Activated CD4-positive, alpha-beta memory T cell treated with anti-CD3 and anti-CD28 coated beads, Interleukin-2, amount 10 ng/mL, durations not matched to agents 7 days and 5 days (primary cell): ENCODE measurements around the gene SMIM5. TPM values are rescaled to one million over a fixed set of nuclear protein-coding genes. Genes with fewer than 3 reads are reported as not detected.

Experiments used
- CTCF ChIA-PET: fragments of 350-600 bp; sonication (Branson Sonifier 250); formaldehyde crosslinking; loops from one replicate; lab custom pipeline; 2021; ENCODE audit warnings: antibody characterized with exemption, inconsistent platforms; lab: Charles Lee
- POLR2A ChIA-PET: fragments of 350-600 bp; sonication (Branson Sonifier 250); formaldehyde crosslinking; loops from one replicate; lab custom pipeline; 2021; ENCODE audit warnings: antibody characterized with exemption; lab: Charles Lee
- DNase-seq: peaks from one replicate; pipeline ENCODE4 v3.0.0-alpha.2; 2020
- H3K27ac Mint-ChIP-seq: one replicate; pipeline ENCODE4 v1.8.0; 2021; ENCODE audit warnings: mild to moderate bottlenecking, mixed read lengths
- H3K27me3 Mint-ChIP-seq: one replicate; pipeline ENCODE4 v1.8.0; 2021; ENCODE audit warnings: mixed read lengths
- H3K36me3 Mint-ChIP-seq: one replicate; pipeline ENCODE4 v1.8.0; 2021; ENCODE audit warnings: low read depth, mixed read lengths
- H3K4me1 Mint-ChIP-seq: one replicate; pipeline ENCODE4 v1.8.0; 2021; ENCODE audit warnings: mixed read lengths
- H3K4me3 Mint-ChIP-seq: one replicate; pipeline ENCODE4 v1.8.0; 2021; ENCODE audit warnings: mild to moderate bottlenecking, mixed read lengths
- H3K9me3 Mint-ChIP-seq: one replicate; pipeline ENCODE4 v1.8.0; 2021; ENCODE audit warnings: mixed read lengths
- total RNA-seq, 2 experiments: library from RNA; stranded (reverse); gene quantifications; one replicate each; pipeline ENCODE4 v1.2.3, GENCODE V29; 2021

The SMIM5 gene
- total RNA-seq, 2 experiments from 2014 or later: not detected

DNA sequence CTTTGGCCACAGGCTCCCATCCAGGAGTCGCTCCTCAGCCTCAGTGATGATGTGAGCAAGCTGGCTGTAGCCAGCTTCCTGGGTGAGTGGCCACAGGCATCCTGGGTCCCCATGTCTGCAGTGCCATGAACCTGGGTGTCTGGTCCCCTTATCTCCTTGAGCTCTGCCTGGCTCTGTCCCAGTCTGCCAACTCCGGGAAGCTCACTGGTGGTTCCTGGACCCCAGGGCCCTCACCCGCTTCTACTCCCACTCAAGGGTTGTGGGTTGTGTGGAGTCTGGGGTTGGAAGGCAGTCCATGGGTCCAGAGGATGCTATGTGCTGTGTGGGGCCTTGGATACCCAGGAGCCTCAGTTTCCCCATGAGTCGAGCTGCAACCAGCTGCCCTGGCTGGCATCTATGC, 11.7 kb upstream of the SMIM5 start:
- no peak overlapping the region for H3K27ac Mint-ChIP-seq
- POLR2A ChIA-PET: interaction anchor here (1.6 kb wide), 1 partner anchor 134 kb away, joined by 4 read pairs; no protein-coding TSS in a partner anchor
- no peaks in the 10 kb centered on the region for H3K36me3 Mint-ChIP-seq
- no peaks in the 10 kb centered on the region for H3K4me1 Mint-ChIP-seq
- no peak for DNase-seq
- H3K9me3 Mint-ChIP-seq: no peaks in the 10 kb centered on the region
- CTCF ChIA-PET: interaction anchor here (1.0 to 3.6 kb wide), 5 partner anchors 12 to 132 kb away, joined by 3 to 21 read pairs (median 3); partner anchors contain the start of gene SMIM5
- no peak overlapping the region for H3K4me3 Mint-ChIP-seq
- H3K27me3 Mint-ChIP-seq: no peaks in the 10 kb centered on the region

GRCh38 chr17:75622076-75622475, 11.2 kb upstream of the SMIM5 start:
- ChIA-PET CTCF (interaction anchor here (1.0 to 3.6 kb wide), 4 partner anchors 11 to 131 kb away, joined by 3 to 21 read pairs (median 8); partner anchors contain the start of gene SMIM5), POLR2A (no interaction called here)
- Mint-ChIP-seq H3K27ac (no peak overlapping the region), H3K27me3 (no peaks in the 10 kb centered on the region), H3K4me1 (no peaks in the 10 kb centered on the region), H3K36me3 (no peaks in the 10 kb centered on the region), H3K4me3 (no peak overlapping the region), H3K9me3 (no peaks in the 10 kb centered on the region)
- DNase-seq: no peak

- no peaks in the 10 kb centered on the region for H3K4me1 Mint-ChIP-seq
- no peaks in the 10 kb centered on the region for H3K27me3 Mint-ChIP-seq
- H3K27ac Mint-ChIP-seq: no peak overlapping the region
- H3K4me3 Mint-ChIP-seq: no peak overlapping the region
- ChIA-PET POLR2A (interaction anchor here (1.3 kb wide), 1 partner anchor 32 kb away, joined by 4 read pairs; no protein-coding TSS in a partner anchor), CTCF (interaction anchor here (1.0 to 3.6 kb wide), 2 partner anchors 11 to 131 kb away, joined by 3 to 23 read pairs; partner anchors contain the start of gene SMIM5)
- no peaks in the 10 kb centered on the region for H3K36me3 Mint-ChIP-seq
- no peak for DNase-seq
- H3K9me3 Mint-ChIP-seq: no peaks in the 10 kb centered on the region
These were observed 10.4 kb upstream of the SMIM5 start for GRCh38 chr17:75622771-75623273.

GRCh38 chr17:75623386-75623785, 9.8 kb upstream of the SMIM5 start:
- ChIA-PET CTCF (interaction anchor here (0.7 to 3.6 kb wide), 3 partner anchors 10 to 130 kb away, joined by 3 to 23 read pairs (median 3); partner anchors contain the start of gene SMIM5), POLR2A (interaction anchor here (1.3 kb wide), 1 partner anchor 33 kb away, joined by 4 read pairs; no protein-coding TSS in a partner anchor)
- no peak for DNase-seq
- Mint-ChIP-seq H3K27ac (no peak overlapping the region), H3K9me3 (no peaks in the 10 kb centered on the region), H3K4me1 (no peaks in the 10 kb centered on the region), H3K27me3 (no peaks in the 10 kb centered on the region), H3K36me3 (no peaks in the 10 kb centered on the region), H3K4me3 (no peak overlapping the region)

- ChIA-PET POLR2A (interaction anchor here (1.3 kb wide), 1 partner anchor 33 kb away, joined by 4 read pairs; no protein-coding TSS in a partner anchor), CTCF (interaction anchor here (0.7 to 3.6 kb wide), 4 partner anchors 10 to 129 kb away, joined by 3 to 23 read pairs (median 3); partner anchors contain the start of gene SMIM5)
- H3K4me3 Mint-ChIP-seq: no peak overlapping the region
- no peaks in the 10 kb centered on the region for H3K4me1 Mint-ChIP-seq
- no peak for DNase-seq
- H3K36me3 Mint-ChIP-seq: no peaks in the 10 kb centered on the region
- H3K9me3 Mint-ChIP-seq: no peaks in the 10 kb centered on the region
- H3K27ac Mint-ChIP-seq: no peak overlapping the region
- H3K27me3 Mint-ChIP-seq: no peaks in the 10 kb centered on the region
These were observed 9.2 kb upstream of the SMIM5 start for GRCh38 chr17:75624021-75624420.

DNA sequence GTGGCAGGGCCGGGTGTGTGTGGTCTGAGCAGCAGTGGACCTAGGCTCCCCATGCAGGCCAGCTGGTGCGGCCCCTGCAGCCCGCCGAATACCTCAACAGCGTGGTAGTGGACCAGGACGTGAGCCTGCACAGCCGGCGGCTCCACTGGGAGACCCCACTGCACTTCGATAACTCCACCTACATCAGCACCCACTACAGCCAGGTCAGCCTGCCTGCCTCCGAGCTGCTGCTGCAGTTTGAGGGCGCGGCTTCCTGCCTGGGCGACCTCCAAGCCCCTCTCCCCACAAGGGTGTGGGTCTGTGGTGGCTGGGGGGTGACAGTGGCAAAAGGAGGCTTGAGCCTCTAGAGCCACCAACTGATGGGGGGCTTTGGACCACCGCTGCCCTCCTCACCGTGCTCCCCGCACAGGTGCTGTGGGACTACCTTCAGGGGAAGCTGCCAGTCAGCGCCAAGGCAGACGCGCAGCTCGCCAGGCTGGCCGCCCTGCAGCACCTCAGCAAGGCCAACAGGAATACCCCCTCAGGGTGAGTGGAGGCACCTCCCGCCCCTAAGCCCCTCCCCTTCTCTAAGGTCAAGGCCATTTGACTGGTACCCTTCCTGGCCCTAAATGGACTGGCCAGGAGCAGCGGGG, 8.4 kb upstream of the SMIM5 start:
- POLR2A ChIA-PET: no interaction called here
- no peaks in the 10 kb centered on the region for H3K9me3 Mint-ChIP-seq
- no peaks in the 10 kb centered on the region for H3K36me3 Mint-ChIP-seq
- H3K4me1 Mint-ChIP-seq: no peaks in the 10 kb centered on the region
- H3K27me3 Mint-ChIP-seq: no peaks in the 10 kb centered on the region
- no peak overlapping the region for H3K27ac Mint-ChIP-seq
- no peak overlapping the region for H3K4me3 Mint-ChIP-seq
- CTCF ChIA-PET: interaction anchor here (0.7 to 3.6 kb wide), 5 partner anchors 9 to 127 kb away, joined by 3 to 23 read pairs (median 3); partner anchors contain the start of gene SMIM5
- no peak for DNase-seq

DNA sequence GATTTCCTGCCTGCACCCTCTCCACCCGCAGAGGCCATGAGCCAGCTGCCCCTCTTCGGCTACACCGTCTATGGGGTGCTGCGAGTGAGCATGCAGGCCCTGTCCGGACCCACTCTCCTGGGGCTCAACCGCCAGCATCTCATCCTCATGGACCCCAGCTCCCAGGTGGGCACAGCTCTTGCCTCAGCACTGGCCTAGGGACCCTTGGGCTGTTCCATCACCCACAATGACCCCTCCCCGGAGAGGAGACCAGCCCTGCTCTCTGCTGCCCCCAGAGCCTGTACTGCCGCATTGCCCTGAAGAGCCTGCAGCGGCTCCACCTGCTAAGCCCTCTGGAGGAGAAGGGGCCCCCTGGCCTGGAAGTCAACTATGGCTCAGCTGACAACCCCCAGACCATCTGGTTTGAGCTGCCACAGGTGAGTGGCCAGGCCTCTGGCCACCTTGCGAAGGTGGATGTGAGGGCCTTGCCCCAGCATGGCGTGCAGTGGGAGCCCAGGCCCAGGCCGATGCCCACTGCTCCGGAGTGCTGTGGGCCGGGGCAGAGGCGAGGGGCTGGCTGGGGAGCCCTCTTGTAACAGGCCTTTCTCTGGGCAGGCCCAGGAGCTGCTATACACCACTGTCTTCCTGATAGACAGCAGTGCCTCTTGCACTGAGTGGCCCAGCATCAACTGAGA, 7.3 kb upstream of the SMIM5 start:
- Mint-ChIP-seq H3K9me3 (no peaks in the 10 kb centered on the region), H3K4me3 (no peak overlapping the region), H3K27me3 (no peaks in the 10 kb centered on the region), H3K36me3 (no peaks in the 10 kb centered on the region), H3K4me1 (no peaks in the 10 kb centered on the region), H3K27ac (no peak overlapping the region)
- ChIA-PET CTCF (interaction anchor here (1.0 to 3.6 kb wide), 4 partner anchors 8 to 125 kb away, joined by 3 to 23 read pairs (median 3); partner anchors contain the start of gene SMIM5), POLR2A (no interaction called here)
- DNase-seq: no peak

- POLR2A ChIA-PET: no interaction called here
- no peak for DNase-seq
- Mint-ChIP-seq H3K4me3 (no peak overlapping the region), H3K4me1 (no peaks in the 10 kb centered on the region), H3K27me3 (no peaks in the 10 kb centered on the region), H3K9me3 (no peaks in the 10 kb centered on the region), H3K36me3 (no peaks in the 10 kb centered on the region), H3K27ac (no peak overlapping the region)
- CTCF ChIA-PET: no interaction called here
These were observed 6.7 kb upstream of the SMIM5 start for GRCh38 chr17:75626496-75627038.

- H3K9me3 Mint-ChIP-seq: no peaks in the 10 kb centered on the region
- H3K36me3 Mint-ChIP-seq: no peaks in the 10 kb centered on the region
- no peaks in the 10 kb centered on the region for H3K27me3 Mint-ChIP-seq
- no peak overlapping the region for H3K27ac Mint-ChIP-seq
- H3K4me3 Mint-ChIP-seq: no peak overlapping the region
- CTCF ChIA-PET: no interaction called here
- no peak for DNase-seq
- H3K4me1 Mint-ChIP-seq: no peaks in the 10 kb centered on the region
- POLR2A ChIA-PET: no interaction called here
These were observed 6.1 kb upstream of the SMIM5 start for GRCh38 chr17:75627094-75627493.

GRCh38 chr17:75628425-75628824, 4.8 kb upstream of the SMIM5 start:
- DNase-seq: no peak
- ChIA-PET CTCF (interaction anchor here (0.8 to 7.7 kb wide), 3 partner anchors 27 to 125 kb away, joined by 3 to 149 read pairs (median 11); no protein-coding TSS in a partner anchor), POLR2A (interaction anchor here (1.5 kb wide), 1 partner anchor 125 kb away, joined by 3 read pairs; no protein-coding TSS in a partner anchor)
- no peak overlapping the region for H3K27ac Mint-ChIP-seq
- H3K27me3 Mint-ChIP-seq: no peaks in the 10 kb centered on the region
- H3K9me3 Mint-ChIP-seq: no peaks in the 10 kb centered on the region
- no peaks in the 10 kb centered on the region for H3K4me1 Mint-ChIP-seq
- no peak overlapping the region for H3K4me3 Mint-ChIP-seq
- no peaks in the 10 kb centered on the region for H3K36me3 Mint-ChIP-seq

DNA sequence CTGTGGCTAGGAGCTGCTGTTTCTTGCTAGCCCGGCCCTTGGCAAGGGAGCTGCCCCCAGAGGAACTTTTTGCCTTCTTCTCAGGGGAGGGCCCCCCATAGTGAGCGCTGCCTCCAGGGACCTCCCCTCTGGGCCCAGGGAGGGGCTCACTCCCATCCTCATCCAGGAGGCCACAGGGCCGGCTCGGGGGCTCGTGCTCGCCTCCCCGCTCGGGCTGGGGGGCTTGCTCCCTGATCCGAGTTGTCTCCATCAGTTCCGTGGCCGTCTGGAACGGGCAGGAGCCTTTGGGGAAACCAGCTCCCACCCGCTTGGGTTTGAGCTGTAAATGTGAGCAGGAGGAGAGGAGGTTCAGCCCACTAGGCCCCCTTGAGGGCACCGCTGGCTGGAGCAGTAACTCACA, 4.1 kb upstream of the SMIM5 start:
- Mint-ChIP-seq H3K4me1 (no peaks in the 10 kb centered on the region), H3K36me3 (no peaks in the 10 kb centered on the region), H3K4me3 (no peak overlapping the region), H3K9me3 (no peaks in the 10 kb centered on the region), H3K27ac (no peak overlapping the region), H3K27me3 (no peaks in the 10 kb centered on the region)
- POLR2A ChIA-PET: interaction anchor here (1.5 kb wide), 1 partner anchor 124 kb away, joined by 3 read pairs; no protein-coding TSS in a partner anchor
- DNase-seq: no peak
- CTCF ChIA-PET: interaction anchor here (0.6 to 7.7 kb wide), 5 partner anchors 9 to 196 kb away, joined by 3 to 149 read pairs (median 4); no protein-coding TSS in a partner anchor

GRCh38 chr17:75630071-75630917, 2.9 kb upstream of the SMIM5 start:
- no peak overlapping the region for H3K27ac Mint-ChIP-seq
- H3K4me3 Mint-ChIP-seq: no peak overlapping the region
- H3K9me3 Mint-ChIP-seq: no peaks in the 10 kb centered on the region
- H3K27me3 Mint-ChIP-seq: no peaks in the 10 kb centered on the region
- ChIA-PET CTCF (interaction anchor here (1.2 to 7.7 kb wide), 4 partner anchors 10 to 123 kb away, joined by 4 to 149 read pairs (median 8); no protein-coding TSS in a partner anchor), POLR2A (no interaction called here)
- DNase-seq: no peak
- H3K36me3 Mint-ChIP-seq: no peaks in the 10 kb centered on the region
- no peaks in the 10 kb centered on the region for H3K4me1 Mint-ChIP-seq
